Measurements from ENCODE around the gene FUBP3. TPM values are rescaled to one million over a fixed set of nuclear protein-coding genes. Genes with fewer than 3 reads are reported as not detected.

The FUBP3 gene
- total RNA-seq, 1 donor from 2014 or later, result 37.4 TPM

DNA sequence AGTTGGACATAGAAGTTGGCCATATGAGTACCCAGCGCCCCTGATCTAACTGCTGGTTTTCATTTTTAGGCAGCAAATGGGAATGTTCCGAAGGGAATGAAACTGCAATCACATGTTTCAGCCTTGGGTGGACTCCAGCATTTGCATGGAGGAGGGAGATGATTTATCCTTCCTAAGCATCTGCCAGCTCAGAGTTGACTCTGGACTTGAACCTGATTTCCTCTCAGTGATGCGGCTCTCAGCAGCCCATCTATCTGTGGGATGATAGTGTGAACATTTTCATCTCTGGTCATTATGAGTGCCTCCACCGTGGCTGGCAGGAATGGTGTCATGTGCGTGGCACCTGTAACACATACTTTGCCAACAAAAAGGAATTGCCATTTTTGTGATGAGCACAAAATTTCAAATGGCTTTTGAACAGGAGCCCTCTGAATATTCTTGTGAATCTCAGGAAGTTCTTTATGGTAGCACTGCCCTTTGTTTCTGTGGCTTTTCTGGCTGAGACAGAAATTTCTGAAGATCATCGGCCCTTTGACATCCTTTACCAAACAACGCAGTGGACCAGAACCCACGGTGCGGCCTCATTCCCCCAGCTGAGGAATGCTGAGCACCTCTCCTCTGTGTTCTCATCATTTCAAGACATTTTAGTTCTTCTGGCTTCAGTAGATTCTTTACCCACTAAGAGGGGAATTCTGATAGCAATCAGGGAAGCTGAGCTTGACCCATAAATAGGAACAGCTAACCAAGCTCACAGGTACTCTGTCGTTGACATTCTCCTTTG, 28.5 kb downstream of the FUBP3 start:
- peak; percentile 30 for DNase-seq

DNA sequence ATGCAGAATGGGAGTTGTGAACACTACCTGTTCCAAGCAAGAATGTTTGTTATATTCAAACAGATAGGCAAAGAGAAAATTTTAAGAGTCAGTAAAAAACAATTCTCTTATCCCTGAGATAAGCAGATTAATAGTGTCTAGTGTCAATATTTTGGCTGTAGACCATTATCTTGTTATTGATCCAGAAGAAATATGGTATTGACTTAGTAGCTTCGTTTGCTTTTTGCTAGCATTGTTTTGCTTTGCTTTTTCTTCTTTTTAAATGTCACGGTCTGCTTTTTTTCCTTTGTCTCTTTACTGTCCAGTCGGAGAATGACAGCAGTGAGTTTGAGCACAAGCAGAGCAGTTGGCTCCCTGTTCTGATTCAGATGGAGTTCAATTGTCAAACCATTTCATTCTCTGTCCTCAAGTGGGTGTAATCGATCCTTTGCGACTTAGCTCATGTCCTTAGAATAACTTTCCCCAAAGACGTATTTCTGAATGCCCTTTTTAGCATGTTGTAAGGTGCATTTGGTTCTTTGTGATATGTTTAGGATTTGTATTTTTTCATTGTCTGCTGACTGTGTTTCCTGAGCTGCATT, 29.3 kb downstream of the FUBP3 start:
- DNase-seq, result no peak

- DNase-seq, result peak; percentile 24
Observed at GRCh38 chr9:130609163-130609562, 29.8 kb downstream of the FUBP3 start.

GRCh38 chr9:130610862-130611707, 31.7 kb downstream of the FUBP3 start:
- DNase-seq, result no peak

- DNase-seq, result no peak
Observed at GRCh38 chr9:130616451-130616850, 37.1 kb downstream of the FUBP3 start.

DNA sequence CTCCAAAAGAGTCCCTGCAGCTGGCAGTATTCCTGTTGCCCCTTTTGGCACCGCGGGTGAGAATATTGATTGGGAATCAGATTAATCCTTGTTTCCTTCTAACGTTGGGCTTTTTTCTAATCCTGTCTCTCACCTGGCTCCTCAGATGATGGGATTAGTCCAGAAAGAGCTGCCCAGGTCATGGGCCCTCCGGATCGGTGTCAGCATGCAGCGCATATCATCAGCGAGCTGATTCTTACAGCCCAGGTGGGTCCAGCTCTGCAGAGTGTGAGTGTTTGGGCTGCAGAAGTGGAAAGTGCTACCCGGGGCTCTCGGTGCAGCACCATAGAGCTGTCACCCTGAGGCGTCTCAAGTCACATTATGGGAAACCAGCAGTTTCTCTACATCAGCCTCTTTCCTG, 44.1 kb downstream of the FUBP3 start:
- no peak for DNase-seq

- no peak for DNase-seq
Observed at GRCh38 chr9:130624154-130624553, 44.8 kb downstream of the FUBP3 start.

DNA sequence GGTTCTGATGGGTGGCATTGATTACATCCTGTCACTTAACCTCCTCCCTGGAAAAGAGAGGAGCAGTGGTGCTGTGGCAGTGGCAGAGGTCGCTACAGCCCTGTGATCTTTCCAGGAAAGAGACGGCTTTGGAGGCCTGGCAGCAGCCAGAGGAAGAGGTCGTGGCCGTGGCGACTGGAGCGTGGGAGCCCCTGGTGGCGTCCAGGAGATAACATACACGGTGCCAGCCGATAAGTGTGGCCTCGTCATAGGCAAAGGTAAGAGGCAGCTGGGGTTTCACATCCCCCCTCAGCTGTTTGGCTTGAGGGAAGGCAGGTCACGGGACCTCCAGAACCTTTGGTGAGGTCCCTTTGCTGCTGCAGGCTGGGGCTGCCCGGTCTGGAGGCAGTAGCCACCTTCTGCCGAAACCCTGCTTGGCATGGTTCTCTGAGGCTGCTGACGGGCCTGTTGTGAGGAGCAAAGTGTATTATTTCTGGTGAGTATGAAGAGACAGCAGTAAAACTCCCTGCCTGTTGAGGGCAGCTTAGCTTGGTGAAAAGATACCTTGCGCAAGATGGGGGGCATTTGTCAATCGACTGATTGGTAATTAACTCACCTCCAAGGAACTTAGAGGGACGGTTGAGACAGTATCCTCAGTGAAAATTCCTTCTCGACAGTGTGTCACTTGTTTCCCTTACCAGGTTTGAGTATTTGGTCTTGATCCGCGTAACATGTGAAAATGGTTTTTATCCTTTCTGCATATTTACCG, 47.0 kb downstream of the FUBP3 start:
- DNase-seq, result no peak

GRCh38 chr9:130627051-130627450, 47.7 kb downstream of the FUBP3 start:
- no peak for DNase-seq

- DNase-seq, result no peak
Observed at GRCh38 chr9:130627896-130628792, 48.8 kb downstream of the FUBP3 start.

DNA sequence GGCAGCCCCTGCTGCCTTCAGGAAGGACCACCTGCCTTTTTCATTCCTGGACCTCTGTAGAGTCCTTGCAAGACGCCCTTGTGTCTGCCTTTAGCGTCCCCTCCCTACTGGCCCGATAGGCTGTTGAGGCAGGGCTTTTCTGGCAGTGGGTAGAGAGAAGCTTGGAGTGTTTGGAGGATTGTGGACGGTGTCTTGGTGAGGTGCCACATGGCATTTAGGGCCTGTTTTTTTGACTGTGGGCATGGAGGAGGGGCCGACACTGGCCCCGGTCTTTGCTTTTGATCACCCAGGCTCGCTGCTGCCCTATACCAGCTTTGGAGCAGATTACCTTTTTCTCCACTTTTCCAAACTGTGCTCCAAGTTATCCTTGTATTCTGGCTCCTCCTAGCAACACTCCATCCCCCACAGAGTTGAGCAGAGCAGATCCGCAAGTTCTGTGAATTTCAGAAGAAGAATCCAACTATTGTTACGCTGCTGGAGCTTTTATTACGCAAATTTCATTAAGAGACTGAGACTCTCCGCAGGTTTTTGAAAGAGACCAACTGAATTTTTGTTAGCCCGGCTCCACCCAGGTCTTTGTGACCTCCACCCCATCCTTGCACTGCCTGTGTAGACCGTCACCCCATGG, 50.2 kb downstream of the FUBP3 start:
- no peak for DNase-seq

- no peak for DNase-seq
Observed at GRCh38 chr9:130630071-130630450, 50.7 kb downstream of the FUBP3 start.

- DNase-seq, result no peak
Observed at GRCh38 chr9:130630506-130631330, 51.3 kb downstream of the FUBP3 start.

DNA sequence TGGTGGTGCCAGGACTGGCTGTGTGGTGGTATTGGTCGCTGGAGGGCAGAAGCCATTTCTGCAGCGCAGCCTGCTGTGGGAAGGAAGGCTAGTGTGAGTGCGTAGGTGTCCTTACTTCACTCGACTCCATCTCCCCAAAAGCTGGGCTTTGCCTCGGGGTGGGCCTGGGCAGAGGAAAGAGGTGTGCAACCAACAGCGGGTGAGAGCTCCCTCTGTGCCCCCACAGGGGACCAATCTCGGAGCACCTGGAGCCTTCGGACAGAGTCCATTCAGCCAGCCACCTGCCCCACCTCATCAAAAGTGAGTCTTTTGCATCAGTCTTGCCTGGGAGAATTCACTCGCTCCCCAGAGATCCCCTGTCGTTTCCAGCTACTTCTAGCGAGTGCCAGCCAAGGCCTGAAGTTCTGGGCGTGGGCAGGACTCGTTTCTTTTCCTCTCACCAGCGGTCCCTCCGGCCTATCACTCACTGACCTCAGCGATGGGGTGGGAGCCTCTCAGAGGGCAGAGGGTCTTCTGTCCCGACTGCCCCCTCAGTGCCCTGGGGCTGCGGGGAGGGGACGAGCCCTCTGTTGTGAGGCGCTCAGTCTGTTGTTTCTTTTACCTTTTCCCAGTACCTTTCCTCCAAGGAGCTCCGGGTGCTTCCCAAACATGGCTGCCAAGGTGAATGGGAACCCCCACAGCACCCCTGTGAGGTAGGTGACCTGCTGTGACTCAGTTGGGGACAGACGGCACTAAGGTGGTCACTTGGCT, 52.1 kb downstream of the FUBP3 start:
- DNase-seq, result no peak

DNA sequence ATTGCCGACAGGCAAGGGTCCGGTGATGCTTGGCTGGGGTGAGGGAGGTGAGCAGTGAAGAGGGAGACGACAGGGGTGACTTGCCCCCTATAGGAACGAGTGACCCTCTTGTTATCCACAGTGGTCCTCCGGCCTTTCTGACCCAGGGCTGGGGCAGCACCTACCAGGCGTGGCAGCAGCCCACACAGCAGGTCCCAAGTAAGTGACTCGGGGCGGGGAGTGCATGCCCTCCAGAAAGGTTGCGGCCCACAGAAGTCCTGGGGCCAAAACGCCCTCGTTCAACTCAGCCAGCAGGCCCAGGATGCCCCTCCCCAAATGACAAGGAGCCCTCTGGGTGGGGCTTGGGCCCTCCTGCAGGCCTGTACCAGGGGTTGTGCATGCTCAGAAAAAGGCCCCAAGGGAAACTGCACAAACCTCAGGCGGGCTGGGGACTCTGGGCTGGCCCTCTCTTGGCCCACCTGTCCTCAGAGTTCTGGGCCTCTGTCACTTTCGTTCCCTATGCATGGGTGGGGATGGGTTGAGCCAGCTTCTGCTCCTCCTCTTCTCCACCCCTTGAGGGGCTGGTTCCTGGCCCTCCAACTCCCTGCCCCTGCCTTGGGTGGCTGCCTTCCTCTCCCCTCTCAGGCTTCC, 52.8 kb downstream of the FUBP3 start:
- DNase-seq, result no peak

- no peak for DNase-seq
Observed at GRCh38 chr9:130632841-130633240, 53.5 kb downstream of the FUBP3 start.

GRCh38 chr9:130633336-130634190, 54.2 kb downstream of the FUBP3 start:
- DNase-seq, result no peak
